Measurements from ENCODE around the gene ESPN.
A peak's percentile ranks its signal among the peaks of the same experiment; 100 is the strongest.
"Not testable (repeated sequence)": the region's sequence is repeated elsewhere in the genome, so short reads cannot be mapped to it uniquely, and the experiment has no call there.

The ESPN gene

GRCh38 chr1:6490181-6491080 is 65.9 kb downstream of the ESPN start:
- DNase-seq = peak; percentile 67
- in situ Hi-C loops (cut with MboI; ENCODE audit: low pct_unique_long_range_greater_than_20kb, low sequenced_read_pairs) = no loop called here

- in situ Hi-C loops (cut with MboI; ENCODE audit: low pct_unique_long_range_greater_than_20kb, low sequenced_read_pairs) = no loop called here
- no peak for DNase-seq
Observed at GRCh38 chr1:6491081-6491449, 66.5 kb downstream of the ESPN start.

DNA sequence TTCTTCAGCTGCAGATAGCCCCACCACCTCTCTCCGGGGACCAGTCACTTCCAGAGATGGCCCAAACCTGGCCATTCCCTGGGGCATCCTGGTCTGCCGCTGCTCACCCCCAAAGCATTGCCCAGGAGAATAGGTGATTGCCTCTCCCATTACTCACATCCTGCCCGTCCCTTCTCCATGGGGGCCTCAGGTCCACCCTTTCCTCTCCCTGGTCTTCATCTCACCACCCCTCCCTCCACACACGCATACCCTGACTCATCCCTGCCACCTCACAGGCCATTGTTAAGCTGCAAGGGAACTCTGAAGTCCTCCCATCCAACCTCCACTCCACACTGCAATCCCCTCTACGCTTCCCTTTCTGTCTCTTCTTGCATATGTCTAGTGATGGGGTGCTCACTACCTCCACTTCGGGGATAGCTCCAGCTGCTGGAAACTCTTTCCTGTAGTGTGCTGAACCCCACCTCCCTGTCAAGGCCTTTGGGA is 66.9 kb downstream of the ESPN start, which contains the start of gene PLEKHG5:
TSS of gene PLEKHG5 (minus strand) at position 188 of the 483 bp plus-strand sequence. CDS start 14,096 bp downstream, outside the sequence.
- in situ Hi-C loops (cut with MboI; ENCODE audit: low pct_unique_long_range_greater_than_20kb, low sequenced_read_pairs) = no loop called here
- DNase-seq = no peak

DNA sequence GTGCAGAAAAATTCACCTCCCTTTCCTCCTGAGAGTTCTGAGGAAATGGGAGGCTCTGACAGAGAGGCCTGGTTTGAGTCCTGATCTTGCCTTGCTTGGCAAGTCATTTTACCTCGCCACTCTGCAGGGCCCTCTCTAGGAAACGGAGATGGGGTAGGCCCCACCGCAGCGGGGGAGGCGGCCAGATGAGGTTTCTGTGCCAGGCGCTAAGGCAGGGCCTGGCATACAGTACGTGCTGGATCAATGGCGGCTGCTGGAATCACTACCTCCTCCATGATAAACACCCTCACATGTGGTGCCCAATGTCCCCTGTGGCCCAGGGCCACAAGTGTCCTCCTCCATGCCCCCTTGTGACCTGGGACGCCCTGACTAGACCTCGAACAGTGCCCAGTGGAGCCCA is 67.4 kb downstream of the ESPN start:
- in situ Hi-C loops (cut with MboI; ENCODE audit: low pct_unique_long_range_greater_than_20kb, low sequenced_read_pairs) = no loop called here
- peak; percentile 35 for DNase-seq

DNA sequence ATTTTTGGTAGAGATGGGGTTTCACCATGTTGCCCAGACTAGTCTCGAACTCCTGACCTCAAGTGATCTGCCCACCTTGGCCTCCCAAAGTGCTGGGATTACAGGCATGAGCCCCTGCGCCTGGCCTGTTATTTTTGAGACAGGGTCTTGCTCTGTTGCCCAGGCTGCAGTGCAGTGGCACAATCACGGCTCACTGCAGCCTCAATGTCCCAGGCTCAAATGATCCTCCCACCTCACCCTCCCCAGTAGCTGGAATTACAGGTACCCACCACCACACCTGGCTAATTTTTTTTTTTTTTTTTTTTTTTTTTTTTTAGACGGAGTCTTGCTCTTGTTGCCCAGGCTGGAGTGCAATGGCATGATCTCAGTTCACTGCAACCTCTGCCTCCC is 69.3 kb downstream of the ESPN start:
- in situ Hi-C loops (cut with MboI; ENCODE audit: low pct_unique_long_range_greater_than_20kb, low sequenced_read_pairs) = not testable (repeated sequence)

DNA sequence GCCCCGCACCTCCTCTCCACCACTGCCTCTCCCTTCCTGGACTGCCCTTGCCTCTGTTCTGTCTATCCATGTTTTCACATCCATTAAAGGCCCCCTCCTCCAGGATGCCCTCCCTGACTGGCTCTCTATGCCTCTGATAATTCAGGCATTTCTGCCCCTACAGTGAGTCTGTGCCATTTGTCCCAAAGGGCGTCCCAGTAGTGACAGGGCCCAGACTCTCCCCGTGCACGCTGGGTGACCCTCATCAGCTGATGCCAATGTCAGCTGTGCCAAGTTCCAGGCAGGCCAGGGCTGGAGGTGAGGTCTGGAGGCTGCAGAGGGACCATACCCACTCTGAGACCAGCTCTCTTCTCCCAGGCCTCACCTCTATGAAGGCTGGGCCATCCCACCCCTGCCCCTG is 70.1 kb downstream of the ESPN start:
- in situ Hi-C loops (cut with MboI; ENCODE audit: low pct_unique_long_range_greater_than_20kb, low sequenced_read_pairs) = no loop called here
- no peak for DNase-seq

More for the DNA sequence above, 69.3 kb downstream of the ESPN start:
- not testable (repeated sequence) for DNase-seq

DNA sequence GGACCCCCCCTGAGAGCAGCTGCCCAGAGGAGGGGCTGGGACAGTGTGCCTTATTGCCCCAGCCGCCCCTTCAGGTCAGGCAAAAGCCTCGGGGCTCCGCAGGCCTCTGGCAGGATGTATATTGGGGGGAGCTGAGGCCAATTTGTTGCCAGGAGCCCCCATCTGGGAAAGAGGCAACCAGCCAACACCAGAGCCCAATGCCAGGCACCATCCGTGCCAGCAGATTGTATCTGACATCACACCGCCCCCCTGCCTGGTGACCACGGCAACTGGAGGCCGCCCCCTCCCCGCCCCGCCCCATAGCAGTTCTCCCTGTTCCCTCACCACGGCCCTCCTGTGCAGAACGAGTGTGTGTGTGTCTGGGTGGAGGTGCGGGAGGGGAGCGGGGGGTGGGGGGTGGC is 70.5 kb downstream of the ESPN start:
- DNase-seq = no peak
- in situ Hi-C loops (cut with MboI; ENCODE audit: low pct_unique_long_range_greater_than_20kb, low sequenced_read_pairs) = no loop called here

DNA sequence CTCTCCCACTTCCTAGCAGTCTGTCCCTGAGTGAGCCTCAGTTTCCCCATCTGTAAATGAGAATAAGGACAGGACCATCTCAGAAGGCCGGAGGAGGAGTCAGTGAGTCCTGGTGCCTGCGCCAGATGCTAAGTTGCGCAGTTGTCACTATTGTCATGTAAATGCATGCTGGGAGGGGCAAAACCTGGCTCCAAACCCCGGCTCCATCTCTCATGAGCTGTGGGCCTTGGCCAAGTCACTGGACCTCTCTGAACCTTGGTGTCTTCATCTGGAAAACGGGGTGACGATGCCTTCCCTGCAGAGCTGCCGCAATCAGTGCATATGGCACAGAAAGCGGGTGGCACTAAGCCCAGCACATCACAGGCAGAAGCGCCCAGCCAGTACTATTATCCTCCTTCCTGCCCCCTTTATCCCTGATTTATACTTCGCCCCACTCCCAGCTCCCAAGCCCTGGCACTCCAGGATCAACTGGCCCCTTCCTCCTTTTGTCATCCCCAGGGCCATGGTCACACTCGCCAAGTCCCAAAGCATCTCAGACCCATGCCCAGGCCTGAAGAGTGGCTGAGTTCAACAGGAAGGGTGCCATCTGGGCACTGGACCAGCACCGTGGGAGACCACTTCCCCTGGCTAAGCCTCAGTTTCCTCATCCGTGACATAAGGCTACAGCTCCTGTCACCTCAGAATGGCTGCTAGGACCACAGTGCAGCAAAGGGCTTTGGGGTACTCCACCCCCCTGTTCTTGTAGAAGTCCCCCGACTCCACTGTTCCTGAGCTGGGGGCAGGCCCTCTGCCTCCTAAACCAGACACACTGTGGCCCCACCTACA is 71.2 kb downstream of the ESPN start:
- in situ Hi-C loops (cut with MboI; ENCODE audit: low pct_unique_long_range_greater_than_20kb, low sequenced_read_pairs) = no loop called here
- no peak for DNase-seq

GRCh38 chr1:6496365-6496721 is 71.8 kb downstream of the ESPN start:
- in situ Hi-C loops (cut with MboI; ENCODE audit: low pct_unique_long_range_greater_than_20kb, low sequenced_read_pairs) = no loop called here

GRCh38 chr1:6496890-6497214 is 72.3 kb downstream of the ESPN start:
- no peak for DNase-seq
- in situ Hi-C loops (cut with MboI; ENCODE audit: low pct_unique_long_range_greater_than_20kb, low sequenced_read_pairs) = no loop called here

More at GRCh38 chr1:6496365-6496721, 71.8 kb downstream of the ESPN start:
- no peak for DNase-seq

DNA sequence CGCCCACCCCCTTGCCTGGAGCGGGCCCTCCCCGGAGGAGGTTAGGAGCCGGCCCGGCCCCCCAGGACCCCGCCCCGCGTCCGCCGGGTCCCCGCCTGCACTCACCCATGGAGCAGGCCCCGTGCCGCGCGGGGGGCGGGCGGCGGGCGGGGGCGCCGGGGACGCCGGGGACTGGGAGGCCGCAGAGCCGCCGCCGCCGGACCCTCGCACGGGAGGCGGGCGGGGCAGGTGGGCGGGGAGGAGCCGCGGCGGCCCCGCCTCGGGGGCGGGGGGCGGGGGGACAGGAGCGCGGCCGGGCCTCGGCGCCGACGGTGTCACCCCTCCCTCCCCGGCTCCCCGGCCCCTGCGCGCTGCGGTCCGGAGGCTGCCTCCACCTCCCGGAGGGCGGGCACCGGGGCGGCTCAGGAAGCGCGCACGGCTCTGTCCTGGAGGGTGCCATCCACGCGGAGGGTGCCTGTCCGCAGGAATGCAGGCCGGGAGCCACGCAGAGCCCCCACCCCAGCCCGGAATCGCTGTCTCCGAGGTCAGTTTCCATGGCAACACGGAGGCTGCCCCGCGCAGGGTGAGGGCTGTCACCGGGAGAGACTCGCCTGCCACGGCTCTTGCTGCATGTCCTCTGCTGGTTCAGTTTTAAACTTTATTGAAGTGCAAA is 72.8 kb downstream of the ESPN start:
- peak; percentile 56 for DNase-seq
- in situ Hi-C loops (cut with MboI; ENCODE audit: low pct_unique_long_range_greater_than_20kb, low sequenced_read_pairs) = no loop called here

- DNase-seq = no peak
- in situ Hi-C loops (cut with MboI; ENCODE audit: low pct_unique_long_range_greater_than_20kb, low sequenced_read_pairs) = no loop called here
Observed at GRCh38 chr1:6497867-6498575, 73.4 kb downstream of the ESPN start.

GRCh38 chr1:6498576-6499111 is 74.1 kb downstream of the ESPN start:
- in situ Hi-C loops (cut with MboI; ENCODE audit: low pct_unique_long_range_greater_than_20kb, low sequenced_read_pairs) = no loop called here
- no peak for DNase-seq

- in situ Hi-C loops (cut with MboI; ENCODE audit: low pct_unique_long_range_greater_than_20kb, low sequenced_read_pairs) = no loop called here
- no peak for DNase-seq
Observed at GRCh38 chr1:6499296-6499695, 74.7 kb downstream of the ESPN start.

DNA sequence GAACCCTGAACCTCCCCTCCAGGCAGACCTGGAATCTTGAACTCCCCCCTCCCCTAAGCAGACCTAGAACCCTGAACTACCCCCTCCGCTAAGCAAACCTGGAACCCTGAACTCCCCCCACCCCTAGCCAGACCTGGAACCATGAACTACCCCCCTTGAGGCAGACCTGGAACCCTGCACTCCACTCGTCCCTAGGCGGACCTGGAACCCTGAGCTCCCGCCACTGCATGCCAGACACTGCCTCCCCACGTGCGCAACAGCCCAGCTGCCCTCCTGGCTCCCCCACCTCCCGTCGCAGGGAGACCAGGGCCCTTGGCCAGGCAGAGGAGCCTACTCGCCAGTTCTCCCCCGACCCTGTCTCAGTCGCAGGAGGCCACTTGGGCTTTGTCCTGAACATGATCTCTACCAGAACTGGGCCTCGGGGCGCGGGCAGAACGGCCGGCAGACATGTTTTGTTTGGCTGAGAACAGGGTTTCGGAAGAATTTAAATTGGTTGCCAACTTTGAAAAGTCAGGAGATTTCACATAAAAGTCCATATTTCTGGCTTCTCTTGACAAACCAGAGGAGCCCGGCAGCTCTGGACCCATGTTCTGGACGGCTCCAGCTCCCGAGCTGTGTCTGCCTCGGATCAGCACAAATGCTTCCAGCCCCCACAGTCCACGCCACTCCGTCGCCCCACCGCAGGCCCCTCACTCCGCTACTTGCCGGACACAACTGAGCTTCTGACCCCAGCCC is 76.1 kb downstream of the ESPN start:
- no peak for DNase-seq
- in situ Hi-C loops (cut with MboI; ENCODE audit: low pct_unique_long_range_greater_than_20kb, low sequenced_read_pairs) = no loop called here

DNA sequence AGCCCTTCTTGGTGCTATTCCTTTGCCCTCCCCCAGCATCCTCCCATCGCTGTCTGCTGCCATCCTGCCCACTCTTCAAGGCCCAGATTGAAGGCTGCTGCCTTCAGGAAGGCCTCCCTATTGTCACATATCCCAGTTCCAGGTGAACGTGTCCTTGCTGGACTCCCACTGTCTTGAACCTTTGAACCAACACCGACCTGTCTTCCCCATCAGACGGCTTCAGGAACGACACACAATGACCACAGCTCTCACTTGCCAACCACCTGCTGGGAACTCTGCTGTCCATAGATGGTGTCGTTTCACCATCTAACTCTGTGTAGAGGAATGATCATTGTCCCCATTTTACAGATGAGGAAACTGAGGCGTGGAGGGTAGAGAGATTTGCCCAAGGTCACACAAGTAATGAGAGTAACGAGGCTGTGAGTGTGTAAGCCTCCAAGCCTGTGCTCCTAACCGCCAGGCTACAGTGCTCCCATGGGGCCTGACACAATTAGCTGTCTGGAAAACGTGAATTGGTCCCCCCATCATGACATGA is 76.8 kb downstream of the ESPN start:
- no peak for DNase-seq
- in situ Hi-C loops (cut with MboI; ENCODE audit: low pct_unique_long_range_greater_than_20kb, low sequenced_read_pairs) = no loop called here

DNA sequence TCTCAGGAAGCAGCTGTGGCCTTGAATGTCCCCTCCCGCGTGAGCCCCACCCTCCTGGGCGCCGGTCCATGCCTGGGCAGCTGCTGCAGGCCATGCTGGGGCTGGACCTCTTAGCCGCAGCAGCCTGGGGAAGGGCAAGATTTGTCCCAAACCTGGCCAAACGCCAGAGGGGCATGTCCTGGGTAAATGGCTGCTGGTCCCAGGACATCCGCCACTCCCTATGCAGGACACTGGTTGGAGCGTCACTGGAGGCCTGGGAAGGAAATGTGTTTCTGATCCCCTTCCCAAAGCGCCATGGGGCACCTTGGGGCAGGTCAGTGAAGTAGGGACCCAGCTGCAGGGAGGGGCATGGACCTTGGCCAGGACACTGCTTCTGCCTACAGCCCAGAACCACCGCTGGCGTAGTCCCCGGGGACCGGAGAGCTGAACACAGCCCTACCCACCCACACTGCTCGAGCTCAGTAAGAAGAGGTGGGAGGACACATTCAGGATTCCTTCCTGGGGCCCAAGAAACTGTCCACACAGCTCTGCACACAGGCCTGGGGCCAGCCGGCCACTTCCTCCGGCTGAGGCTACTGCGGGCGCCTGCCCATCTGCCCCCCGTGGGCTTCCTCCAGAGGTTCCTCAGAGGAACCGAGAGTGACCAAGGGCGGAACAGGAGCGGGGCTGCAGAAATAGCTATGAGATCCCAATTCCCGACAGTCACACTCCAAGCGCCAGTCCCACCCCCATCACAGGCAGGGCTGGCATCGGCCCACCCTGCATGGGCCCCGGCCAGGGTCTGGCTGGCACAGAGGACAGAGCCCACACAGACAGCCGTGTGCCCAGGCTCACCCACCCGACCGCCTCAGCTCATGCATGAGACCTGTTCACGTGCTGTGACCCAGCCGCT is 77.7 kb downstream of the ESPN start:
- DNase-seq = no peak
- in situ Hi-C loops (cut with MboI; ENCODE audit: low pct_unique_long_range_greater_than_20kb, low sequenced_read_pairs) = no loop called here
